Measurements from ENCODE around the gene PRPSAP1. TPM values are rescaled to one million over a fixed set of nuclear protein-coding genes. Genes with fewer than 3 reads are reported as not detected.

PRPSAP1 gene
- total RNA-seq, 1 donor from 2014 or later: 69.7 TPM

DNA sequence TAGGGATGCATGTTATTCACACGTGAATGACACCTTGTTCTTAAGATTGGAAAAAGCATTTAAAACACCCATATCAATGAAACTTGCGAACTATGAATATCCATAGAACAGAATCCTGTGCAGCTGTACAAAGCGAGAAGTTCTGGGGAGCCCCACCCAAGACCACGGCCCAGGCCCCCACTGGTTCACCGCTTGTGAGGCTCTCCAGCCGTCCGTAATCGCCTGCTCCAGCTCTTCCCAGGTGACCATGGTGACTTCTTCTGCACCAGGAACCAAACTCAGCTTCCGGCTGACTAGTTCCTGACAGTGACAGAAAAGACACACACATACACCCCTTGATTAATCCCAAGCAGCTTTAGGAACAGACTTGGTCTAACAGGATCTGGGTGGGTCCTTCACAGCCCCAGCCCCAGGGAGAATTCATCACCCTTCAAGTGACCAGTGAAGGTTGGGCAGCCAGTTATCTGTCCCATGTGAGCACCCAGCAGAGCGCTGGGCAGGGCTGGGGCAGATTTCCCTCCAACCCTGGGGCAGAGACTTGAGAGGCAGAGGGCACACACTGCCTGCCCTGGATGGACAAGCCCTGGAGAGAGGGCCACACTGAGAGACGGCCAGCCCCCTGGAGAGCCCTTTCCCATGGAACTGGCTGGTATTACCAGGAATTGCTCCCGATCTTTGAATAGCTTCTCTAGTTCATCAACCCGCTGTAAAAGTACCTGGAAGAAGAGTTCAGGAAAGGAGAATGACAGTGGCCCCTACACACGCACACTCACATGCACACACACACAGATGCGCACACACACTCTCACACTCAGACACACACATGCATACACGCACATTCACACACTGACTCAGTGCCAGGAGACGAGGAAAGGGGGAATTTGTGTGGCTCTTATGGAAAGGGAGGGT, 49.2 kb downstream of the PRPSAP1 start:
- TF ChIP-seq, protein P1, sequence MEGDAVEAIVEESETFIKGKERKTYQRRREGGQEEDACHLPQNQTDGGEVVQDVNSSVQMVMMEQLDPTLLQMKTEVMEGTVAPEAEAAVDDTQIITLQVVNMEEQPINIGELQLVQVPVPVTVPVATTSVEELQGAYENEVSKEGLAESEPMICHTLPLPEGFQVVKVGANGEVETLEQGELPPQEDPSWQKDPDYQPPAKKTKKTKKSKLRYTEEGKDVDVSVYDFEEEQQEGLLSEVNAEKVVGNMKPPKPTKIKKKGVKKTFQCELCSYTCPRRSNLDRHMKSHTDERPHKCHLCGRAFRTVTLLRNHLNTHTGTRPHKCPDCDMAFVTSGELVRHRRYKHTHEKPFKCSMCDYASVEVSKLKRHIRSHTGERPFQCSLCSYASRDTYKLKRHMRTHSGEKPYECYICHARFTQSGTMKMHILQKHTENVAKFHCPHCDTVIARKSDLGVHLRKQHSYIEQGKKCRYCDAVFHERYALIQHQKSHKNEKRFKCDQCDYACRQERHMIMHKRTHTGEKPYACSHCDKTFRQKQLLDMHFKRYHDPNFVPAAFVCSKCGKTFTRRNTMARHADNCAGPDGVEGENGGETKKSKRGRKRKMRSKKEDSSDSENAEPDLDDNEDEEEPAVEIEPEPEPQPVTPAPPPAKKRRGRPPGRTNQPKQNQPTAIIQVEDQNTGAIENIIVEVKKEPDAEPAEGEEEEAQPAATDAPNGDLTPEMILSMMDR (IDR thresholded peaks at IDR 0.05): no peak
- Mint-ChIP-seq H3K27ac (ENCODE audit: unreplicated experiment) (no peak overlapping the region), H3K27me3 (ENCODE audit: unreplicated experiment) (no peaks in the 10 kb centered on the region), H3K4me3 (ENCODE audit: unreplicated experiment) (no peak overlapping the region), H3K9me3 (ENCODE audit: unreplicated experiment) (no peaks in the 10 kb centered on the region), H3K4me1 (ENCODE audit: unreplicated experiment) (peaks cover 3% of the 10 kb centered on the region), H3K36me3 (ENCODE audit: unreplicated experiment) (peaks cover 9% of the 10 kb centered on the region)
- no peak for DNase-seq (ENCODE audit: extremely low spot score, unreplicated experiment)

DNA sequence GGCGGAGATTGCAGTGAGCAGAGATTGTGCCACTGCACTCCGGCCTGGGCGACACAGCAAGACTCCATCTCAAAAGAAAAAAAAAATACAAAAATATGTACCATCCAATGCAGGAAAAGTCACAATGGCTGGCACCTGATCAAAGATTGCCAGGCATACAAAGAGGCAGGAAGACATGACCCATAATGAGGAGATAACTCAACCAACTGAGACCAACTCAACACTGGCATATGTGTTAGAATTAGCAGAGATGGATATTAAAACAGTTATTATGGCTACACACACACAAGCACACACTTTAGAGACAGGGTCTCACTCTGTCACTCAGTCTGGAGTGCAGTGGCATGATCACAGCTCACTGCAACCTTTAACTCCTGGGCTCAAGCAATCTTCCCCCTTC, 56.3 kb downstream of the PRPSAP1 start:
- DNase-seq (ENCODE audit: extremely low spot score, unreplicated experiment): no peak
- Mint-ChIP-seq H3K27me3 (ENCODE audit: unreplicated experiment) (no peaks in the 10 kb centered on the region), H3K4me1 (ENCODE audit: unreplicated experiment) (peaks cover 3% of the 10 kb centered on the region), H3K4me3 (ENCODE audit: unreplicated experiment) (no peak overlapping the region), H3K27ac (ENCODE audit: unreplicated experiment) (no peak overlapping the region), H3K36me3 (ENCODE audit: unreplicated experiment) (peaks cover 5% of the 10 kb centered on the region), H3K9me3 (ENCODE audit: unreplicated experiment) (no peaks in the 10 kb centered on the region)
- TF ChIP-seq, protein P1 (IDR thresholded peaks at IDR 0.05): no peak

DNA sequence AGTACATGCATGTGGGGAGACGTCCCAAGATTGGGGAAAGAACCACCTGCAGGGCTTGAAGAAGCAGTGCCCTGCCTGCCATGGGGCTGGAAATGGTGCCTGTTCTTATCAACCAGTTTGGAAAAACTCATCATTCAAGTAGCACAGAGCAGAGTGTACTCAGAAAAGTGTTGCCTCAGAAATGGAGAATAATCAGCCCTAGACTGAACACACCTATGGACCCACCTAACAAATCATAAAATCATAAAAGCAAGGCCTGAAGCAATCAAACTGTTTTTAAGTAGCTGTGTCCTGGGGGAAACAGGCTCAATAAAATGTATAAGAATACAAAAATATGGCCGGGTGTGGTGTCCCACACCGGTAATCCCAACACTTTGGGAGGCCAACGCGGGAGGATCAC, 56.8 kb downstream of the PRPSAP1 start:
- H3K9me3 Mint-ChIP-seq (ENCODE audit: unreplicated experiment): no peaks in the 10 kb centered on the region

DNA sequence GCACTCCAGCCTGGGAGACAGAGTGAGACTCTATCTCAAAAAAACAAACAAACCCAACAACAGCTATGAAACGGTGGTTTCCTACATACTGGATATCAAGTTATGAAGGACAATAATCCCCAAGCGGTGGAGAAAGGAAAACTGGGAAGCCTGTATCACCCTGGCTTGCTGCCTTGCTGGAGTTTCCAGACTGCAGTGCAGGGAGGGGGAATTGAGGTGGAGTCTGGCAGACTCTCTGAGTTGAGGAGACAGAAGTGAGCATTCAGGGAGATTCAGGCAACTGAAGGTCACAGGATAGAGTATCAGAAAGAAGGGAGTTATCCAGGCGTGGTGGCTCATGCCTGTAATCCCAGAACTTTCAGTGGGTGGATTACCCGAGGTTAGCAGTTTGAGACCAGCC, 57.5 kb downstream of the PRPSAP1 start:
- H3K4me3 Mint-ChIP-seq (ENCODE audit: unreplicated experiment): no peak overlapping the region
- no peaks in the 10 kb centered on the region for H3K27me3 Mint-ChIP-seq (ENCODE audit: unreplicated experiment)
- H3K27ac Mint-ChIP-seq (ENCODE audit: unreplicated experiment): no peak overlapping the region
- TF ChIP-seq, protein P1 (IDR thresholded peaks at IDR 0.05): no peak
- DNase-seq (ENCODE audit: extremely low spot score, unreplicated experiment): no peak
- peaks cover 3% of the 10 kb centered on the region for H3K4me1 Mint-ChIP-seq (ENCODE audit: unreplicated experiment)
- H3K9me3 Mint-ChIP-seq (ENCODE audit: unreplicated experiment): no peaks in the 10 kb centered on the region
- peaks cover 8% of the 10 kb centered on the region for H3K36me3 Mint-ChIP-seq (ENCODE audit: unreplicated experiment)

More for the DNA sequence above, 56.8 kb downstream of the PRPSAP1 start:
- H3K4me1 Mint-ChIP-seq (ENCODE audit: unreplicated experiment): peaks cover 3% of the 10 kb centered on the region
- DNase-seq (ENCODE audit: extremely low spot score, unreplicated experiment): no peak
- H3K4me3 Mint-ChIP-seq (ENCODE audit: unreplicated experiment): no peak overlapping the region
- H3K36me3 Mint-ChIP-seq (ENCODE audit: unreplicated experiment): peaks cover 5% of the 10 kb centered on the region
- H3K27me3 Mint-ChIP-seq (ENCODE audit: unreplicated experiment): no peaks in the 10 kb centered on the region
- TF ChIP-seq, protein P1 (IDR thresholded peaks at IDR 0.05): no peak
- H3K27ac Mint-ChIP-seq (ENCODE audit: unreplicated experiment): no peak overlapping the region

DNA sequence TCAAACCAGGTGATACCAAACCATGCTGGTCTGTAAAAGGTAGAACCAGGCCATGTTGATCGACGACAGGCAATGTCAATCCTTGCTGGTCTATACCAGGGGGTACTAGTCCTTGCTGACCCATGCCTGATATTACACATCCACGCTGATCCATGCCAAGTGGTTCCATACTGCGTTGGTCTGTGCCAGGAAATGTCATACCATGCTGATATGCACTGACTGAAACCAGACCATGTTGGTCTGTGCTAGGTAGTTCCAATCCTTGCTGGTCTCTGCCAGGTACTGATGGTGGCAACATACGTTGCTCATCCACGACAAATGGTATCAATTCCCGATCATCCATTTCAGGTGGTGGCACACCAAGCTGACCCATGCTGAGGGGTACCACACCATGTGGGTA, 60.6 kb downstream of the PRPSAP1 start:
- no peaks in the 10 kb centered on the region for H3K27me3 Mint-ChIP-seq (ENCODE audit: unreplicated experiment)

More for the DNA sequence above, 60.6 kb downstream of the PRPSAP1 start:
- Mint-ChIP-seq H3K4me1 (ENCODE audit: unreplicated experiment) (no peaks in the 10 kb centered on the region), H3K36me3 (ENCODE audit: unreplicated experiment) (peaks cover 14% of the 10 kb centered on the region), H3K27ac (ENCODE audit: unreplicated experiment) (no peak overlapping the region), H3K4me3 (ENCODE audit: unreplicated experiment) (no peak overlapping the region), H3K9me3 (ENCODE audit: unreplicated experiment) (no peaks in the 10 kb centered on the region)
- TF ChIP-seq, protein P1 (IDR thresholded peaks at IDR 0.05): no peak
- DNase-seq (ENCODE audit: extremely low spot score, unreplicated experiment): no peak
